SKM-1 (cell line): ENCODE results near the gene HPN.
A peak's percentile ranks its signal among the peaks of the same experiment; 100 is the strongest.

Experiments
- DNase-seq: peaks from one replicate; lab custom pipeline; 2025; ENCODE audit not compliant: unreplicated experiment; lab: John Stamatoyannopoulos, UW

The HPN gene

DNA sequence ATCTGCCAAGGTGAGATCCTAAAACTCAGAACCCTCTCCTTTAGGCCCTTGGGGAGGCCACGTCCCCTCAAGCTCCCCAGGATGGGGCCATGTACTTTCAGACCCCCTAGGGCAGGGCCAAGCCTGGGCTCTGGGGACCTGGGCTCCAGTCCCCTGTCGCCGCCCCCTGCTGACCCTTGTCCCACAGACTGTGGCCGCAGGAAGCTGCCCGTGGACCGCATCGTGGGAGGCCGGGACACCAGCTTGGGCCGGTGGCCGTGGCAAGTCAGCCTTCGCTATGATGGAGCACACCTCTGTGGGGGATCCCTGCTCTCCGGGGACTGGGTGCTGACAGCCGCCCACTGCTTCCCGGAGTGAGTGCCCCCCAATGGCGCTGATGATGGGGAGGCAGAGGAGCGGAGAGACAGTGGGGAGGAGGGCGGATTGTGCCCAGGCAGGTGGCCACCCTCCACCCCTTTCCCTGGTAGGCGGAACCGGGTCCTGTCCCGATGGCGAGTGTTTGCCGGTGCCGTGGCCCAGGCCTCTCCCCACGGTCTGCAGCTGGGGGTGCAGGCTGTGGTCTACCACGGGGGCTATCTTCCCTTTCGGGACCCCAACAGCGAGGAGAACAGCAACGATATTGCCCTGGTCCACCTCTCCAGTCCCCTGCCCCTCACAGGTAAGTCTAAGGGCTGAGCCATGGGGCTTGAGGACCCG is 18.8 kb downstream of the HPN start:
- no peak for DNase-seq

DNA sequence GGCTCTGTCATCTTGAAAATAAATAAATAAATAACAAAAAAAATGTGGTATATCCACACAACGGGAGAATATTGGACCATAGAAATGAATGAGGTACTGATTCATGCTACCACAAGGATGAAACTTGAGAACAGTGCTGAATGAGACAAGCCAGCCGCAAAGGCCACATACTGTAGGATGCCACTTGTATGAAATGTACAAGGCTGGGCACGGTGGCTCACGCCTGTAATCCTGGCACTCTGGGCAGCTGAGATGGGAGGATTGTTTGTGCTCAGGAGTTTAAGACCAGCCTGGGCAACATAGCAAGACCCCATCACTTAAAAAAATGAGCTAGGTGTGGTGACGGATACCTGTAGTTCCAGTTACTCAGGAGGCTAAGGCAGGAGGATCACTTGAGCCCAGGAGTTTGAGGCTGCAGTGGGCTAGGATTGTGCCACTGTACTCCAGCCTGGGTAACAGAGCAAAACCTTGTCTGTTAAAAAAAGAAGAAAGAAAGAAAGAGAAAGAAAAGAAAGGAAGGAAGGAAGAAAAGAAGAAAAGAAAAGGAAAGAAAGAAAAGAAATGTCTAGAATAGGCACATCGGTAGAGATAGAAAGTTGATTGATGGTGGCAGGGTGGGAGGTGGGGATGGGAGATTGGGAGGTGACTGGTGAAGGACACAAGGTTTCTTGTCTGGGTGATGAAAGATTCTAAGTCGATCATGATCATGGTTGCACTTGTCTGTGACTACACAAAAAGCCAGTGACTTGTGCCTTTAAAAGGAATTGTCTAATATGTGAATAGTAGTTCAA is 20.3 kb downstream of the HPN start:
- no peak for DNase-seq

DNA sequence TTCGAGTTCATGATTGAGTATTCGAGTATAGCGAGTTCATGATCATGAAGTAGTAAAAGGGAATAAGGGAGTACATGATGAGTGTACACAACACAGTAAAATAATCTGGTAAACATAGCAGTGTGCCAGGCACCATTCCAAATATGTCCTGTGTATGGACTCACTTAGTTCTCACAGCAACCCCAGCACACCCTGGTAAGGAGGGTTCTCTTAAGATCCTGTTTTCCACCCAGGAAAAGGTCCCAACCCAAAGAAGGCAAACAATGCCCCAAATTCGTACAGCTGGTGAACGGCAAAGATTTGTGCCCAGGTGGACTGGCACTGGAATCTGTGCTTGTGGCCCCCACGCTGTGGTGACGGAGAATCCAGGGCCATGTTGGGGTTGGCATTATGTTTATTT is 21.4 kb downstream of the HPN start:
- DNase-seq: no peak

DNA sequence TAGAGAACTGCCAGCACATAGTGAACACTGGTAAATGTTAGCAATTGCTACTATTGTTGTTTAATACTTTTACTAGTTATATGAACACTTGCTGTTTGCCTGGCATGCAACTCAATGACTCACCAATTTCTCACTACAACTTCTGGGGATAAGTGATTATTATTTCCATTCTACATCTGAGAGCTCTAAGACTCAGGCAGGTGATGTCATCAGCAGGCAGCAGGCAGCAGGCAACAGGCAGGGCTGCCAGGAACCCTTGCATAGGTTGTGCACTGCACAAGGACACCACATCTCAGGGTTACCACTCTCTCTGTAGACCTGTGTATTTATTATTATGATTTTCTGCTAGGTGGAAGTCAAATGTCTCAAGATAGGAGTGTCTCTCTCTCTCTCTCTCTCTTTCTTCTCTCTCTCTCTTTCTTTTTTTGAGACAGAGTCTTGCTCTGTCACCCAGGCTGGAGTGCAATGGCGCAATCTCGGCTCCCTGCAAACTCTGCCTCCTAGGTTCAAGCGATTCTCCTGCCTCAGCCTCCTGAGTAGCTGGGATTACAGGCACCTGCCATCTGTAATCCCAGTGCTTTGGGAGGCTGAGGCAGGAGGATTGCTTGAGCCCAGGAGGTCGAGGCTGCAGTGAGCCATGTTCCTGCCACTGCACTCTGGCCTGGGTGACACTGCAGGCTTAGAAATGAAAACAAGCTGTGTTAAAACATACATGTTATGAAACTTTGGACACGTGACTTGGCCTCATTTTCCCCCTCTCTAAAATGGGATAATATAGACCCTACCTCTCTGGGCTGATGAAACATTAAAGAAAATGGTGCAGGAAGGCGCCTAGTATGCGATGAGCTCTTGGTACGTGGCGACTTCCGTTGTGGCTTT is 22.7 kb downstream of the HPN start:
- DNase-seq: no peak

- no peak for DNase-seq
Measured at GRCh38 chr19:35065574-35065973, 24.1 kb downstream of the HPN start.

GRCh38 chr19:35066121-35066520 is 24.6 kb downstream of the HPN start:
- no peak for DNase-seq

GRCh38 chr19:35066691-35067563 is 25.4 kb downstream of the HPN start:
- peak; percentile 69 for DNase-seq

DNA sequence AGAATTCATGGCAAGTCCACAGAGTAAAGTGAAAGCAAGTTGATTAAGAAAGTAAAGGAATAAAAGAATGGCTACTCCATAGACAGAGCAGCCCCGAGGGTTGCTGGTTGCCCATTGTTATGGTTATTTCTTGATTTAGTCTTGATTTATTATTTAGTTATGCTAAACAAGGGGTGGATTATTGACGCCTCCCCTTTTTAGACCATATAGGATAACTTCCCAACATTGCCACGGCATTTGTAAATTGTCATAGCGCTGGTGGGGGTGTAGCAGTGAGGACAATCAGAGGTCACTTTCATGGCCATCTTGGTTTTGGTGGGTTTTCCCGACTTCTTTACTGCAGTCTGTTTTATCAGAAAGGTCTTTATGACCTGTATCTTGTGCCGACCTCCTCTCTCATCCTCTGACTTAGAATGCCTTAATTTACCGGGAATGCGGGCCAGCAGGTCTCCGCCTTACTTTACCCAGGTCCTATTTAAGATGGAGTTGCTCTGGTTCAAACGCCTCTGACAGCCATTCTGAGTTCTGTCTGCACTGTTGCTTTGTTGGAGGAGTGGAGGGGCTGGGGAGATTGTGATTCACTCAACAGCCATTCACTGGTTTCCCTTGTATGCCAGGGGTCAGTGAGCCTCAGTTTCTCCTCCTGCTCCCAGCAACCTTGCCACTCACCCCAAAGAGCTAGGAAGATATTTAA is 27.6 kb downstream of the HPN start:
- no peak for DNase-seq

DNA sequence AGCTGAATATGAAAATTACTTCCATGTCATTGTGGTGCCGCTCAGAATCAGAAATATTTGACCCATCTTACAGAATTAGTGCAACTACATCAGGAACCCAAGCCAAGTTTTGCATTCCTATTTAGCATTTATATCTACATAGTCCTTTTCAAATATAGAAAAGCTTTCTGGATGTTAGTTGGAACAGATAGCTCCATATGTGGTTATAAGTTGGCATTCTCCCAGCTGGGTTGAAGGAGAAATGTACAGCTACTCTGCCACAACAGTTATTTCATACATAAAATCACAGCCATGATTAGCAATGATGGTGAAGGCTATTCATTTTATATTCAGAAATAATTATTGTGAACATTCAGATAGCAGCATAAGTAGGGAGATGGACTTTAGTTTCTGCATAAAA is 28.2 kb downstream of the HPN start:
- DNase-seq: no peak

DNA sequence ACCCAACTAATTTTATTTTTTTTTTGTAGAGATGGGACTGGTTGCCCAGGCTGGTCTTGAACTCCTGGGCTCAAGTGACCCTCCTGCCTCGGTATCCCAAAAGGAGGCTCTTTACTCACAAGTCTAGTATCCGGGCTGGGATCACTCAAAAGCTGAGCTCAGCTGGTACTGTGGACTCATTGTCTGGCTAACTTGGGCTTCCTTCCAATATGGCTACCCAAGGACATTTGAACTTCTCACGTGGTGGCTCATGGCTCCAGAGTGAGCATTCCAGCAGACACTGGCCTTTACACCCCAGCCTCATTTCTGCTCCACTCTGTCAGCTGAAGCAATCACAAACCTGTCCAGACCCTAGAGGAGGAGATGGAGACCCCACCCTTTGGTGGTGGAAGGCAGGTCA is 28.9 kb downstream of the HPN start:
- DNase-seq: no peak

DNA sequence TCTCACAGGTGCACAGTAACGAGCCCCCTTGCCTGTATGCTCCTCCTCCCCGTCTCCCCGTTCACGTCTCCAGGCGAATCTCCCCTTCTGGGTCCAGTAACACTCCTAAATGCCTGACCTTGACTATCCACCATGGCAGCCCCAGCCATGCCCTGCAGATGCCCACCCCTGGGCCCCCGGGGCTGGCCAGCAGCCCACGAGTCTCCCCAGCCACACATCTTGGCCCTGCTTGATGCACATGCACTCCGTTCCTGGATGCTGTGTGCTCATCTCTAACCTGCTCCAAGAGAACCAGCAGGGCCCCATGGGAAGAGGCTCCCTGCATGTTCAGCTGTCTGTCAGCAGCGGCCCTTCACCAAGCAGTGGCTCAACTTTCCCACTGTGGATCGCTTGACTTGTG is 32.0 kb downstream of the HPN start:
- DNase-seq: no peak

- DNase-seq: no peak
Measured at GRCh38 chr19:35073941-35074340, 32.4 kb downstream of the HPN start.

- DNase-seq: no peak
Measured at GRCh38 chr19:35074426-35075201, 33.1 kb downstream of the HPN start.

GRCh38 chr19:35075202-35076025 is 33.9 kb downstream of the HPN start:
- DNase-seq: no peak

- DNase-seq: no peak
Measured at GRCh38 chr19:35076026-35076370, 34.5 kb downstream of the HPN start.

- no peak for DNase-seq
Measured at GRCh38 chr19:35076657-35077056, 35.1 kb downstream of the HPN start.

GRCh38 chr19:35077411-35078223 is 36.1 kb downstream of the HPN start:
- DNase-seq: no peak

GRCh38 chr19:35079826-35080225 is 38.3 kb downstream of the HPN start:
- DNase-seq: no peak
